Choroid plexus epithelial cell (primary cell): ENCODE data around the gene PPARD.

Experiments used
- DNase-seq: peaks from one replicate; pipeline ENCODE4 v3.0.0-alpha.2; 2010; ENCODE audit warnings: low read depth
- H3K4me3 ChIP-seq: 2 replicates; pipeline ENCODE4 v1.5.1; 2011; ENCODE audit warnings: low read depth, mild to moderate bottlenecking, control low read depth, low read length, moderate library complexity
- TF ChIP-seq, protein P1 (sequence below): conservative IDR thresholded peaks from 2 replicates; pipeline ENCODE4 v1.5.1; 2011; ENCODE audit warnings: low read depth, mild to moderate bottlenecking, control low read depth, inconsistent platforms, low read length, moderate library complexity

The PPARD gene

DNA sequence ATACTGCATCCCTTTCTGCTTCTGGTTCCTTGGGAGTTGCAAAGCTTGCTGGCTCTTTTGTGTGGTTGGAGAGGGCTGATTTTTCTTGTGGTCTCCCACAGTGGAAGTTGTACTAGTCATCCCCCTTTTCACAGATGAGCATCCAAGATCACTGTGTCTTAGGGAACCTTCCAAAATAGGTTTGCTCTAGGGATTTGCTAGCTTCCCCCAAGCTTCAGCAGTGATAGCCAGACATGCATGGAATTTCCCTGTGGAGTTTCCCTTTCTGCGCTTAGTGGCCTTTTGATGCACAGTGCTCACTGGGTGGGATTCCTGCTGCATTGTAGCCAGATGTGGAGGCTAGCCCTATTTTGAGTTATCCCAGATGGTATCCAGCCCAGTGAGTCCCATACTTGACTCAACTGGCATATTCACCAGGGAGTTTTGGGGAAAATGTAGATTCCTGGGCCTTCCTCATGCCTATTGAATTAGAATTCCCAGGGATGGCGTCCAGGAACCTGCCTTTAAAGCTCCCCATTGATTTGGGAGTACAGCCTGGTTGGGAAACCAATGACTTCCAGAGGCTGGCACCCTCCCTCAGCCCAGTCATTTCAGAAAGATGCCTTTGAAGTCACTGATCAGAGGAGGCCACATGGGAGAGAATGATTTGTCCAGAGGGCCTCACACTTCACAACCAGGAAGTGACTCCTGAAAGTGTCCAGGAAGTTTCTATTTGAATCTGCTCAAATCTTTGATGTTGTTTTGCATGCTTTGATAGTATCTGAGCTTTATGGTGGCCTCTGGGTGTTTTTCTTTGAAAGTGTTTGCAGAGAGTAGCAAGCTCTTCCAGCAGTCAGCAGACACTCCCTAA is 25.9 kb downstream of the PPARD start:
- DNase-seq = peak; percentile 58
- TF ChIP-seq, protein P1, sequence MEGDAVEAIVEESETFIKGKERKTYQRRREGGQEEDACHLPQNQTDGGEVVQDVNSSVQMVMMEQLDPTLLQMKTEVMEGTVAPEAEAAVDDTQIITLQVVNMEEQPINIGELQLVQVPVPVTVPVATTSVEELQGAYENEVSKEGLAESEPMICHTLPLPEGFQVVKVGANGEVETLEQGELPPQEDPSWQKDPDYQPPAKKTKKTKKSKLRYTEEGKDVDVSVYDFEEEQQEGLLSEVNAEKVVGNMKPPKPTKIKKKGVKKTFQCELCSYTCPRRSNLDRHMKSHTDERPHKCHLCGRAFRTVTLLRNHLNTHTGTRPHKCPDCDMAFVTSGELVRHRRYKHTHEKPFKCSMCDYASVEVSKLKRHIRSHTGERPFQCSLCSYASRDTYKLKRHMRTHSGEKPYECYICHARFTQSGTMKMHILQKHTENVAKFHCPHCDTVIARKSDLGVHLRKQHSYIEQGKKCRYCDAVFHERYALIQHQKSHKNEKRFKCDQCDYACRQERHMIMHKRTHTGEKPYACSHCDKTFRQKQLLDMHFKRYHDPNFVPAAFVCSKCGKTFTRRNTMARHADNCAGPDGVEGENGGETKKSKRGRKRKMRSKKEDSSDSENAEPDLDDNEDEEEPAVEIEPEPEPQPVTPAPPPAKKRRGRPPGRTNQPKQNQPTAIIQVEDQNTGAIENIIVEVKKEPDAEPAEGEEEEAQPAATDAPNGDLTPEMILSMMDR = no peak
- no peak overlapping the region for H3K4me3 ChIP-seq

DNA sequence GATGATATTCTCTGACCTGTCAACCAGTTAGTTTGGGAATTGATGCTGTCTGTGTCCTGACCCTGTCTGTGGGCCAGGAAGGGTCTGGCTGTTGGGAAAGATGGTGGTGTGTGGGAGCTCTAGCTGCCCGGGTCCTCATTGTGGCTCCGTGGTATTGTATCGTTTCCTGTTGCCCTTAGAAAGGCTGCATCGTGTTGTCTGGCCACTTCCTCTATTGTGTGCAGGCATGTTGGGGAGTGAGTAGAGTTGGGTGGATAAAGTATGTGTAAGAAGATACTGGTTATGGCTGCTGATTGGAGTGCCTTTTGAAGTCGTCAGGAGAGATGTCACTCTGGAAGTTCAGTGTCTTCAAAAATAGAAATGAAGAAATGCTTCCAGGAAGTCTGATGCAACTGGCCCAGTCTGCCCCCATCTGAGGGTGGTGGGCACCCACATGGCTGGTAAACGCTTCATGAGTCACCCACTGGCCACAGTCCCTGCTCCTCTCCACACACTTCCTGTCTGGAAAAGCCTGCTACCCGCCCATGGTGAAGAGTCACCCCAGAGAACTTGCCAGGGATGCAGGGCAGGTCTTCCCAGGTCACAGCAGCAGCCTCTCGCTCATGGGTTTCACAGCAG is 27.9 kb downstream of the PPARD start:
- H3K4me3 ChIP-seq = no peak overlapping the region
- peak; percentile 83 for DNase-seq

DNA sequence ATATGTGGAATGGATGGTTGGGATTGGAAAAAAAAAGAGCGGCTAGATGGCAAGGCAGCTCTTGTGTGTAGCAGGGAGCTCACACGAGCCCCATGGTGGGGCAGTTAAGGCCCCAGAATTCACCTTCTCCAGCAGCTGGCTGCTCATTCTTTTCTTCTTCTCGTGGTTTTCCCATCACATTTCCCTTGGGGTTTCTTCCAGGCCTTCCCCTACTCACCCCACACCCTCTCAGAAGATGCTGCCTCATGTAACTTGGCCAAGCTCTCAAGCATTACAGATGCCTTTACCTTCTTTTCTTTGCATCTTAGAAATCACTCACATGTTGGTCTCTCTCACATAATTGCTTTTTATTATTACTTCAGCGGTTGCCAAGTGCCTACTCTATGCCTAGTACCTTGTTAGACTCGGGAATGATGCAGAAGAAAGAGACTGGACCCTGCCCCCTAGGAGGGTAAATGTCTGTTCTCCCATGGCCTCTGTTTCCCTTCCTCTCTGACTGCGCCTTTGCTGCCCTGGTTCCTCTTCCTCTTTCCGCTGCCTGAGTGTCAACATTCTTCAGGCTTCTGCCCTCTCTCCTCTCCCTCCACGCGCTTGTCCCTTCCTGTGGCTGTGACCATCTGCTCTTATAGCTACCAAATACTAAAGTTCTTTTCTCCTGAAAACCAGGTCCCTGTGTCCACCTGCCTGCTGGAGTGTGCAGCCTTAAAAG is 28.6 kb downstream of the PPARD start:
- DNase-seq = peak; percentile 70
- H3K4me3 ChIP-seq = no peak overlapping the region
- TF ChIP-seq, protein P1 = no peak

More for the DNA sequence above, 27.9 kb downstream of the PPARD start:
- TF ChIP-seq, protein P1 = no peak

DNA sequence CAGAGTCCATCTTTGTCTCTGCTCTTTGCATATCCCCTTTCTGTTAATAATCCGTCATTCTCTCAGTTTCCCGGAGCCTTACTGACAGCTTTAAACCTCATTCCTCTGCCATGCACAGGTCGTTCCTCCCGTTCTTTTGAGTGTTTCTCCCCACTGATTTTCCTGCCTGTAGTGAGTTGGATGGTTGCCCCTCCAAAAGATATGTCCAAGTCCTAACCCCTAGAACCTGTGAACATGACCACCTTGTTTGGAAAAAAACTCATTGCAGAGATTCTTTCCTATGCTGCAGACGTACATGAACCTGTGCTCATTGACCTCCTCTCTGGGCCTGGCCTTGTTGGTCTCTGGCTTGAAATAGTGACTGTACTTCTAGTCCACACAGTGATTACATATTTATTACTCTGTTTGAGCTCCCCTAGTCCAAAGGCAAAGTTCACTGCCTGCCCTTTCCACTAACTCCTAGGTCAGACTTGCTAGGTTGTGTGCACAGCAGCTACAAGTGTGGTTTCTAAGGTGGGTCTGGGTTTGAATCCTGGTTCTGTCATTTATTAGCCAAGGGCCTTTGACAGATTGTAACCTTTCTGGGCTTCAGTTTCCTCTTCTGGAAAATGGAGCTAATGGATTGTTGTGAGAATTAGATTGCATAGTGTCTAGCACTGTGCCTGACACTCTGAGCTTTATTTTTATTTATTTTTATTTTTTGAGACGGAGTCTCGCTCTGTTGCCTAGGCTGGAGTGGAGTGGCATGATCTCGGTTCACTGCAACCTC is 29.3 kb downstream of the PPARD start:
- DNase-seq = no peak
- TF ChIP-seq, protein P1 = no peak
- H3K4me3 ChIP-seq = no peak overlapping the region

DNA sequence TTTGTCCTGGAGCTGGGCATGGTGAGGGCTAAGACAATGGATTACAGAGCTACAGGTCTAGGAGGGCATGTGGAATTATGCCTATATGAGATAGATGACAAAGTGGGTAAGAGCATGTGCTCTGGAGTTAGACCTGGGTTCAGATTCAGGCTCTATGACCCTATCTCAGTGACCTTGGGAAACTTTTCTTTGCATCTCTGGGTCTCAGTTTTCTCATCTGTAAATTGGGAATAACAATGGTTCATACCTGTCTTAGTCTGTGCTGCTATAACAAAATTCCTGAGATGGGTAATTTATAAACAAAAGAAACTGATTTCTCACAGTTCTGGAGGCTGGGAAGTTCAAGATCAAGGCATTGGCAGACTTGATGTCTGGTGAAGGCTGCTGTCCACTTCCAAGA is 30.3 kb downstream of the PPARD start:
- TF ChIP-seq, protein P1 = no peak
- DNase-seq = no peak
- no peak overlapping the region for H3K4me3 ChIP-seq

DNA sequence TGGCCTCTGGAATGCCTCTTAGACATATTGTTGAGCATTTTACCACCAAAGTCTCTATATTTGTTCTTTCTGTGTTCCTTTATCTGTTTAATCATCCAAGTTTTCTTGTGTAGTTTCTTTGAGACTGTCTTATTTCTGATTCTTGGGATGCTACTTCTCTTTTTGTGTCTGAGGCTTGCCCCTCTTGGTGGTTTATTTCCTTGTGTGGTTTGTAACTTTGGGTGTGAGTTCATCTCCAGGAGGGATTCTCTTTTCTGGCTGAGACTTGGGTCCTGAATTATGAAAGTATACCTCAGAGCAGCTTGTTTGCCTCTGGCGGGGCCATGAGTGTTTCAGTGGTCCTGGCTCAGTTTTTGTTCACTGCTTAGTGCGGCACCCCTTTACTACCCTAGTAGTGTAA is 33.9 kb downstream of the PPARD start:
- no peak for DNase-seq
- TF ChIP-seq, protein P1 = no peak

More for the DNA sequence above, 33.9 kb downstream of the PPARD start:
- no peak overlapping the region for H3K4me3 ChIP-seq
